Measurements from ENCODE around the gene COL5A1. TPM values are rescaled to one million over a fixed set of nuclear protein-coding genes. Genes with fewer than 3 reads are reported as not detected.

The COL5A1 gene
- total RNA-seq, 6 experiments from 2014 or later = 196 to 308 (median 225) TPM

GRCh38 chr9:134809292-134809691, 167.7 kb downstream of the COL5A1 start:
- DNase-seq = no peak
- no peak for TF ChIP-seq CTCF (IDR thresholded peaks at IDR 0.05)

GRCh38 chr9:134809826-134810225, 168.2 kb downstream of the COL5A1 start:
- no peaks in the 10 kb centered on the region for H3K9me3 Mint-ChIP-seq
- H3K4me1 Mint-ChIP-seq (ENCODE audit: low read depth) = peaks cover 72% of the 10 kb centered on the region
- DNase-seq = no peak
- H3K27ac Mint-ChIP-seq = peak overlapping the region; percentile 72
- H3K4me3 Mint-ChIP-seq = peak overlapping the region; percentile 26; the same call in 1 of the 2 replicates
- TF ChIP-seq CTCF (IDR thresholded peaks at IDR 0.05) = no peak
- peaks cover 59% of the 10 kb centered on the region for H3K36me3 Mint-ChIP-seq (ENCODE audit: low read depth)
- H3K27me3 Mint-ChIP-seq (ENCODE audit: insufficient read depth) = peaks cover 61% of the 10 kb centered on the region

More at GRCh38 chr9:134809292-134809691, 167.7 kb downstream of the COL5A1 start:
- peaks cover 60% of the 10 kb centered on the region for H3K36me3 Mint-ChIP-seq (ENCODE audit: low read depth)
- peaks cover 66% of the 10 kb centered on the region for H3K4me1 Mint-ChIP-seq (ENCODE audit: low read depth)
- H3K4me3 Mint-ChIP-seq = peak overlapping the region; percentile 38; the same call in 1 of the 2 replicates
- H3K27me3 Mint-ChIP-seq (ENCODE audit: insufficient read depth) = peaks cover 58% of the 10 kb centered on the region
- peak overlapping the region; percentile 72 for H3K27ac Mint-ChIP-seq
- H3K9me3 Mint-ChIP-seq = no peaks in the 10 kb centered on the region

- Mint-ChIP-seq H3K4me1 (ENCODE audit: low read depth) (peaks cover 83% of the 10 kb centered on the region), H3K4me3 (peak overlapping the region; percentile 70), H3K9me3 (no peaks in the 10 kb centered on the region), H3K27ac (peak overlapping the region; percentile 89), H3K27me3 (ENCODE audit: insufficient read depth) (peaks cover 55% of the 10 kb centered on the region), H3K36me3 (ENCODE audit: low read depth) (peaks cover 68% of the 10 kb centered on the region)
- no peak for TF ChIP-seq CTCF (IDR thresholded peaks at IDR 0.05)
- no peak for DNase-seq
These were observed 169.6 kb downstream of the COL5A1 start for GRCh38 chr9:134811079-134811672.

GRCh38 chr9:134811673-134812342, 170.2 kb downstream of the COL5A1 start:
- peak; percentile 96 for DNase-seq
- Mint-ChIP-seq H3K36me3 (ENCODE audit: low read depth) (peaks cover 64% of the 10 kb centered on the region), H3K9me3 (no peaks in the 10 kb centered on the region), H3K27ac (peak overlapping the region; percentile 89), H3K4me3 (peak overlapping the region; percentile 70), H3K4me1 (ENCODE audit: low read depth) (peaks cover 78% of the 10 kb centered on the region), H3K27me3 (ENCODE audit: insufficient read depth) (peaks cover 51% of the 10 kb centered on the region)
- TF ChIP-seq CTCF (IDR thresholded peaks at IDR 0.05) = peak; percentile 38

GRCh38 chr9:134812343-134812673, 170.7 kb downstream of the COL5A1 start:
- Mint-ChIP-seq H3K4me1 (ENCODE audit: low read depth) (peaks cover 76% of the 10 kb centered on the region), H3K27ac (peak overlapping the region; percentile 89), H3K9me3 (no peaks in the 10 kb centered on the region), H3K4me3 (peak overlapping the region; percentile 70), H3K36me3 (ENCODE audit: low read depth) (peaks cover 61% of the 10 kb centered on the region), H3K27me3 (ENCODE audit: insufficient read depth) (peaks cover 48% of the 10 kb centered on the region)
- DNase-seq = no peak
- no peak for TF ChIP-seq CTCF (IDR thresholded peaks at IDR 0.05)
